ENCODE data around the gene SETDB1.

Gene SETDB1

GRCh38 chr1:151006327-151007052, 80.3 kb downstream of the SETDB1 start, which contains the start of gene MINDY1 (continued):
- TF ChIP-seq, protein P1, sequence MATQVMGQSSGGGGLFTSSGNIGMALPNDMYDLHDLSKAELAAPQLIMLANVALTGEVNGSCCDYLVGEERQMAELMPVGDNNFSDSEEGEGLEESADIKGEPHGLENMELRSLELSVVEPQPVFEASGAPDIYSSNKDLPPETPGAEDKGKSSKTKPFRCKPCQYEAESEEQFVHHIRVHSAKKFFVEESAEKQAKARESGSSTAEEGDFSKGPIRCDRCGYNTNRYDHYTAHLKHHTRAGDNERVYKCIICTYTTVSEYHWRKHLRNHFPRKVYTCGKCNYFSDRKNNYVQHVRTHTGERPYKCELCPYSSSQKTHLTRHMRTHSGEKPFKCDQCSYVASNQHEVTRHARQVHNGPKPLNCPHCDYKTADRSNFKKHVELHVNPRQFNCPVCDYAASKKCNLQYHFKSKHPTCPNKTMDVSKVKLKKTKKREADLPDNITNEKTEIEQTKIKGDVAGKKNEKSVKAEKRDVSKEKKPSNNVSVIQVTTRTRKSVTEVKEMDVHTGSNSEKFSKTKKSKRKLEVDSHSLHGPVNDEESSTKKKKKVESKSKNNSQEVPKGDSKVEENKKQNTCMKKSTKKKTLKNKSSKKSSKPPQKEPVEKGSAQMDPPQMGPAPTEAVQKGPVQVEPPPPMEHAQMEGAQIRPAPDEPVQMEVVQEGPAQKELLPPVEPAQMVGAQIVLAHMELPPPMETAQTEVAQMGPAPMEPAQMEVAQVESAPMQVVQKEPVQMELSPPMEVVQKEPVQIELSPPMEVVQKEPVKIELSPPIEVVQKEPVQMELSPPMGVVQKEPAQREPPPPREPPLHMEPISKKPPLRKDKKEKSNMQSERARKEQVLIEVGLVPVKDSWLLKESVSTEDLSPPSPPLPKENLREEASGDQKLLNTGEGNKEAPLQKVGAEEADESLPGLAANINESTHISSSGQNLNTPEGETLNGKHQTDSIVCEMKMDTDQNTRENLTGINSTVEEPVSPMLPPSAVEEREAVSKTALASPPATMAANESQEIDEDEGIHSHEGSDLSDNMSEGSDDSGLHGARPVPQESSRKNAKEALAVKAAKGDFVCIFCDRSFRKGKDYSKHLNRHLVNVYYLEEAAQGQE (tag by site-specific recombination; IDR thresholded peaks at IDR 0.05): peak; percentile 78
- TF ChIP-seq ZNF837 (tag by site-specific recombination; IDR thresholded peaks at IDR 0.05): no peak
- TF ChIP-seq, protein P2, sequence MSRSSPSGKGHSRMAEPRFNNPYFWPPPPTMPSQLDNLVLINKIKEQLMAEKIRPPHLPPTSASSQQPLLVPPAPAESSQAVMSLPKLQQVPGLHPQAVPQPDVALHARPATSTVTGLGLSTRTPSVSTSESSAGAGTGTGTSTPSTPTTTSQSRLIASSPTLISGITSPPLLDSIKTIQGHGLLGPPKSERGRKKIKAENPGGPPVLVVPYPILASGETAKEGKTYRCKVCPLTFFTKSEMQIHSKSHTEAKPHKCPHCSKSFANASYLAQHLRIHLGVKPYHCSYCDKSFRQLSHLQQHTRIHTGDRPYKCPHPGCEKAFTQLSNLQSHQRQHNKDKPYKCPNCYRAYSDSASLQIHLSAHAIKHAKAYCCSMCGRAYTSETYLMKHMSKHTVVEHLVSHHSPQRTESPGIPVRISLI (tag by site-specific recombination; IDR thresholded peaks at IDR 0.05): no peak
- TF ChIP-seq GLI4 (tag by site-specific recombination; IDR thresholded peaks at IDR 0.05): no peak
- no peak for TF ChIP-seq ZNF654 (tag by site-specific recombination; IDR thresholded peaks at IDR 0.05; ENCODE audit: low read depth)
- peak; percentile 48; the same call in 1 of the 2 replicates for TF ChIP-seq ZBTB48 (tag by site-specific recombination; IDR thresholded peaks at IDR 0.05)
- TF ChIP-seq YY2 (tag by site-specific recombination; IDR thresholded peaks at IDR 0.05): no peak
- peak; percentile 96 for TF ChIP-seq ZNF366 (tag by site-specific recombination; conservative IDR thresholded peaks at IDR 0.05)
- no peak for TF ChIP-seq ZNF175 (tag by site-specific recombination; IDR thresholded peaks at IDR 0.05)
- TF ChIP-seq ELK4 (IDR thresholded peaks at IDR 0.05; ENCODE audit: borderline replicate concordance, low read depth, low read length): no peak
- TF ChIP-seq ZNF140 (tag by site-specific recombination; IDR thresholded peaks at IDR 0.05): no peak
- no peak for TF ChIP-seq ZNF747 (tag by site-specific recombination; IDR thresholded peaks at IDR 0.05)
- peak; percentile 18 for TF ChIP-seq ZXDB (tag by site-specific recombination; IDR thresholded peaks at IDR 0.05)
- no peak for TF ChIP-seq GLIS1 (tag by site-specific recombination; IDR thresholded peaks at IDR 0.05)
- TF ChIP-seq ZBTB17 (tag by site-specific recombination; IDR thresholded peaks at IDR 0.05): peak; percentile 97
- no peak for TF ChIP-seq ZFP37 (tag by site-specific recombination; IDR thresholded peaks at IDR 0.05)
- no peak for TF ChIP-seq ZSCAN30 (tag by site-specific recombination; IDR thresholded peaks at IDR 0.05)
- no peak; the same call in 1 of the 2 replicates for TF ChIP-seq ZBTB8A (tag by site-specific recombination; IDR thresholded peaks at IDR 0.05)
- TF ChIP-seq ZNF2 (tag by site-specific recombination; IDR thresholded peaks at IDR 0.05): peak; percentile 25; the same call in 1 of the 2 replicates
- TF ChIP-seq ZNF549 (tag by site-specific recombination; IDR thresholded peaks at IDR 0.05): no peak
- peak; percentile 54 for TF ChIP-seq IKZF3 (tag by site-specific recombination; IDR thresholded peaks at IDR 0.05)
- no peak for TF ChIP-seq ZFP69B (tag by site-specific recombination; IDR thresholded peaks at IDR 0.05)
- peak; percentile 53; the same call in 1 of the 2 replicates for TF ChIP-seq ZBTB20 (tag by site-specific recombination; IDR thresholded peaks at IDR 0.05)
- no peak for TF ChIP-seq ZNF610 (tag by site-specific recombination; IDR thresholded peaks at IDR 0.05; ENCODE audit: borderline replicate concordance)
- TF ChIP-seq ZNF626 (tag by site-specific recombination; IDR thresholded peaks at IDR 0.05): no peak
- peak; percentile 64 for TF ChIP-seq ZNF660 (tag by site-specific recombination; IDR thresholded peaks at IDR 0.05)
- TF ChIP-seq PRDM1 (tag by site-specific recombination; IDR thresholded peaks at IDR 0.05): peak; percentile 90
- no peak for TF ChIP-seq ZFP3 (tag by site-specific recombination; IDR thresholded peaks at IDR 0.05; ENCODE audit: low read depth)
- TF ChIP-seq ZNF521 (tag by site-specific recombination; IDR thresholded peaks at IDR 0.05): no peak
- TF ChIP-seq ZNF394 (tag by site-specific recombination; IDR thresholded peaks at IDR 0.05; ENCODE audit: borderline replicate concordance): 0 out of 2 replicates have a peak, but pooled peaks have one; percentile 50
- no peak for TF ChIP-seq KLF17 (tag by site-specific recombination; IDR thresholded peaks at IDR 0.05)
- no peak for TF ChIP-seq ZNF777 (tag by site-specific recombination; IDR thresholded peaks at IDR 0.05; ENCODE audit: borderline replicate concordance)
- TF ChIP-seq ZFHX2 (tag by site-specific recombination; conservative IDR thresholded peaks at IDR 0.05): no peak

Data from HEK293 (cell line).